Activated T-helper 1 cell treated with anti-CD3 and anti-CD28 coated beads, Interleukin-12 subunit alpha, Interleukin-12 subunit beta, Interleukin-2, Interleukin-4 antibody, amounts not matched to agents 30 ng/mL and 10 ng/mL and 1 ng/mL, durations not matched to agents 14 hours and 24 hours and 36 hours (primary cell): ENCODE results near the gene C4B. TPM values are rescaled to one million over a fixed set of nuclear protein-coding genes. Genes with fewer than 3 reads are reported as not detected.
A peak's percentile ranks its signal among the peaks of the same experiment; 100 is the strongest.
"Not testable (repeated sequence)": the region's sequence is repeated elsewhere in the genome, so short reads cannot be mapped to it uniquely, and the experiment has no call there.

ENCODE experiments used
- DNase-seq: peaks from one replicate; pipeline ENCODE4 v3.0.0; 2021; ENCODE audit warnings: low spot score
- H3K27ac Mint-ChIP-seq: one replicate; pipeline ENCODE4 v1.8.0; 2021; ENCODE audit warnings: mild to moderate bottlenecking, mixed read lengths
- H3K27me3 Mint-ChIP-seq: one replicate; pipeline ENCODE4 v1.8.0; 2022; ENCODE audit warnings: mild to moderate bottlenecking, moderate library complexity, mixed read lengths; ENCODE audit not compliant: insufficient read depth
- H3K36me3 Mint-ChIP-seq: one replicate; pipeline ENCODE4 v1.8.0; 2021; ENCODE audit warnings: low read depth, mixed read lengths
- H3K4me1 Mint-ChIP-seq: one replicate; pipeline ENCODE4 v1.8.0; 2021; ENCODE audit warnings: low read depth, mixed read lengths
- H3K4me3 Mint-ChIP-seq: one replicate; pipeline ENCODE4 v1.8.0; 2021; ENCODE audit warnings: mild to moderate bottlenecking, moderate library complexity, mixed read lengths
- H3K9me3 Mint-ChIP-seq: one replicate; pipeline ENCODE4 v1.8.0; 2021; ENCODE audit warnings: mixed read lengths
- intact Hi-C: fragments of 100-400 bp; cut with micrococcal nuclease; formaldehyde crosslinking; loops from one replicate; pipeline ENCODE4 v1.15.1; 2024
- total RNA-seq: library from RNA; stranded (reverse); gene quantifications from 2 replicates; pipeline ENCODE4 v1.2.3, GENCODE V29; 2022

Gene C4B
- 4.1 and 4.7 TPM in 2 replicates for total RNA-seq

- H3K4me1 Mint-ChIP-seq, H3K27ac Mint-ChIP-seq, H3K4me3 Mint-ChIP-seq, H3K9me3 Mint-ChIP-seq, H3K36me3 Mint-ChIP-seq, H3K27me3 Mint-ChIP-seq, intact Hi-C loops, DNase-seq: not testable (repeated sequence)
These were observed at the start of gene C4B for GRCh38 chr6:32014547-32014946. TSS of gene C4B (plus strand) at chr6:32014795. CDS start at chr6:32014846, 51 bp downstream.

GRCh38 chr6:31965700-31966099 is 48.9 kb upstream of the C4B start:
- Mint-ChIP-seq H3K27me3 (no peaks in the 10 kb centered on the region), H3K27ac (no peak overlapping the region), H3K36me3 (peaks cover 60% of the 10 kb centered on the region), H3K9me3 (no peaks in the 10 kb centered on the region), H3K4me1 (peaks cover 28% of the 10 kb centered on the region), H3K4me3 (no peak overlapping the region)
- intact Hi-C loops: no loop called here
- no peak for DNase-seq

GRCh38 chr6:31966506-31966905 is 48.1 kb upstream of the C4B start:
- H3K9me3 Mint-ChIP-seq: no peaks in the 10 kb centered on the region
- intact Hi-C loops: no loop called here
- peaks cover 56% of the 10 kb centered on the region for H3K36me3 Mint-ChIP-seq
- H3K27ac Mint-ChIP-seq: no peak overlapping the region
- H3K4me3 Mint-ChIP-seq: no peak overlapping the region
- DNase-seq: no peak
- peaks cover 26% of the 10 kb centered on the region for H3K4me1 Mint-ChIP-seq
- no peaks in the 10 kb centered on the region for H3K27me3 Mint-ChIP-seq

- H3K4me3 Mint-ChIP-seq: no peak overlapping the region
- H3K36me3 Mint-ChIP-seq: peaks cover 51% of the 10 kb centered on the region
These were observed 47.3 kb upstream of the C4B start for GRCh38 chr6:31966997-31967925.

GRCh38 chr6:31967926-31968320 is 46.7 kb upstream of the C4B start:
- Mint-ChIP-seq H3K36me3 (peaks cover 45% of the 10 kb centered on the region), H3K4me3 (no peak overlapping the region), H3K4me1 (peaks cover 20% of the 10 kb centered on the region), H3K9me3 (no peaks in the 10 kb centered on the region), H3K27me3 (no peaks in the 10 kb centered on the region), H3K27ac (peak overlapping the region; percentile 12)
- intact Hi-C loops: no loop called here
- DNase-seq: no peak

More at GRCh38 chr6:31966997-31967925, 47.3 kb upstream of the C4B start:
- H3K9me3 Mint-ChIP-seq: no peaks in the 10 kb centered on the region
- no peaks in the 10 kb centered on the region for H3K27me3 Mint-ChIP-seq
- no peak overlapping the region for H3K27ac Mint-ChIP-seq
- no peak for DNase-seq
- H3K4me1 Mint-ChIP-seq: peaks cover 19% of the 10 kb centered on the region
- intact Hi-C loops: no loop called here

- no peak for DNase-seq
- H3K4me1 Mint-ChIP-seq: peaks cover 24% of the 10 kb centered on the region
- no peaks in the 10 kb centered on the region for H3K27me3 Mint-ChIP-seq
- no peaks in the 10 kb centered on the region for H3K9me3 Mint-ChIP-seq
- H3K4me3 Mint-ChIP-seq: no peak overlapping the region
- no peak overlapping the region for H3K27ac Mint-ChIP-seq
- peaks cover 45% of the 10 kb centered on the region for H3K36me3 Mint-ChIP-seq
- intact Hi-C loops: no loop called here
These were observed 46.3 kb upstream of the C4B start for GRCh38 chr6:31968326-31968725.

GRCh38 chr6:31968791-31969711 is 45.5 kb upstream of the C4B start:
- peaks cover 31% of the 10 kb centered on the region for H3K4me1 Mint-ChIP-seq
- intact Hi-C loops: no loop called here
- H3K36me3 Mint-ChIP-seq: peaks cover 41% of the 10 kb centered on the region
- H3K9me3 Mint-ChIP-seq: no peaks in the 10 kb centered on the region
- DNase-seq: no peak
- no peaks in the 10 kb centered on the region for H3K27me3 Mint-ChIP-seq
- H3K27ac Mint-ChIP-seq: peak overlapping the region; percentile 100
- peak overlapping the region; percentile 10 for H3K4me3 Mint-ChIP-seq

GRCh38 chr6:31969712-31970603 is 44.6 kb upstream of the C4B start:
- intact Hi-C loops: loop anchor here (2.0 to 10.0 kb wide), 2 partner anchors 67 to 1305 kb away; partner anchors contain the start of genes B3GALT4, RPS18, VPS52 and ZBTB12

GRCh38 chr6:31970604-31971271 is 43.9 kb upstream of the C4B start:
- Mint-ChIP-seq H3K4me3 (peak overlapping the region; percentile 80), H3K27ac (peak overlapping the region; percentile 100), H3K9me3 (no peaks in the 10 kb centered on the region), H3K27me3 (no peaks in the 10 kb centered on the region), H3K36me3 (peaks cover 31% of the 10 kb centered on the region), H3K4me1 (peaks cover 34% of the 10 kb centered on the region)
- DNase-seq: no peak
- intact Hi-C loops: loop anchor here (1.0 to 10.0 kb wide), 3 partner anchors 68 to 1304 kb away; partner anchors contain the start of genes B3GALT4, BAG6, RPS18 and VPS52

More at GRCh38 chr6:31969712-31970603, 44.6 kb upstream of the C4B start:
- H3K4me1 Mint-ChIP-seq: peaks cover 36% of the 10 kb centered on the region
- peak overlapping the region; percentile 80 for H3K4me3 Mint-ChIP-seq
- H3K27me3 Mint-ChIP-seq: no peaks in the 10 kb centered on the region
- no peak for DNase-seq
- peaks cover 36% of the 10 kb centered on the region for H3K36me3 Mint-ChIP-seq
- H3K27ac Mint-ChIP-seq: peak overlapping the region; percentile 100
- H3K9me3 Mint-ChIP-seq: no peaks in the 10 kb centered on the region

- Mint-ChIP-seq H3K9me3 (no peaks in the 10 kb centered on the region), H3K36me3 (peaks cover 29% of the 10 kb centered on the region), H3K4me3 (peak overlapping the region; percentile 80), H3K27ac (peak overlapping the region; percentile 100), H3K4me1 (peaks cover 34% of the 10 kb centered on the region), H3K27me3 (no peaks in the 10 kb centered on the region)
- no peak for DNase-seq
- intact Hi-C loops: loop anchor here (1.0 to 10.0 kb wide), 3 partner anchors 69 to 1303 kb away; partner anchors contain the start of genes B3GALT4, BAG6, RPS18 and VPS52
These were observed 43.2 kb upstream of the C4B start for GRCh38 chr6:31971279-31971992.
